SU-DHL-6 (cell line): ENCODE results near the gene NEAT1.

Source experiments
- H2AFZ ChIP-seq: fragments of 200-600 bp; sonication (generic); 2 replicates; pipeline ENCODE4 v1.6.1; 2014; ENCODE audit warnings: low read depth, mild to moderate bottlenecking, moderate library complexity, mixed read lengths, antibody characterized with exemption, low read length; ENCODE audit not compliant: severe bottlenecking
- H3F3A ChIP-seq: fragments of 200-600 bp; shearing (Covaris generic); 2 replicates; pipeline ENCODE4 v1.6.0; 2016; ENCODE audit warnings: antibody characterized with exemption, mild to moderate bottlenecking; ENCODE audit not compliant: insufficient read depth
- H3K27ac ChIP-seq: fragments of 200-600 bp; sonication (generic); 2 replicates; pipeline ENCODE4 v1.5.1; 2016; ENCODE audit warnings: low read depth, mild to moderate bottlenecking, low read length, moderate library complexity, mixed read lengths
- H3K27me3 ChIP-seq: fragments of 200-600 bp; sonication (generic), shearing (Covaris generic); 2 replicates; pipeline ENCODE4 v1.6.0; 2014; ENCODE audit warnings: mild to moderate bottlenecking, low read length
- H3K36me3 ChIP-seq: fragments of 200-600 bp; sonication (generic); 2 replicates; pipeline ENCODE4 v1.6.1; 2014; ENCODE audit warnings: mild to moderate bottlenecking, low read length, mixed read lengths
- H3K4me2 ChIP-seq: fragments of 300-600, 200-600 bp; shearing (Covaris generic), sonication (generic); 2 replicates; pipeline ENCODE4 v1.6.0; 2014; ENCODE audit warnings: low read length, low read depth, mild to moderate bottlenecking; ENCODE audit not compliant: poor library complexity, severe bottlenecking
- H3K4me3 ChIP-seq: fragments of 200-600 bp; sonication (generic); 2 replicates; pipeline ENCODE4 v1.5.1; 2014; ENCODE audit warnings: antibody characterized with exemption, low read length, mild to moderate bottlenecking, mixed read lengths; ENCODE audit not compliant: insufficient read depth, poor library complexity, severe bottlenecking
- H3K79me2 ChIP-seq: fragments of 200-600 bp; sonication (generic); 2 replicates; pipeline ENCODE4 v1.6.1; 2014; ENCODE audit warnings: mild to moderate bottlenecking, low read length, moderate library complexity; ENCODE audit not compliant: insufficient read depth
- H3K9ac ChIP-seq: fragments of 200-600 bp; sonication (generic); 2 replicates; pipeline ENCODE4 v1.7.0; 2014; ENCODE audit warnings: mild to moderate bottlenecking, low read length
- H3K9me2 ChIP-seq: fragments of 200-600 bp; sonication (generic); replicated peaks from 2 replicates; pipeline ENCODE4 v1.6.1; 2014; ENCODE audit warnings: low read length; ENCODE audit not compliant: insufficient read depth
- H3K9me3 ChIP-seq: fragments of 200-600 bp; sonication (generic); 2 replicates; pipeline ENCODE4 v1.6.1; 2014; ENCODE audit warnings: low read length, mixed read lengths; ENCODE audit not compliant: insufficient read depth
- H4K20me1 ChIP-seq: fragments of 200-600 bp; sonication (generic); 2 replicates; pipeline ENCODE4 v1.6.1; 2014; ENCODE audit warnings: low read depth, mild to moderate bottlenecking, antibody characterized with exemption, low read length, moderate library complexity, mixed read lengths
- EZH2phosphoT487 ChIP-seq: fragments of 200-600 bp; sonication (generic), shearing (Covaris generic); conservative IDR thresholded peaks from 2 replicates; pipeline ENCODE4 v1.6.1; 2018; ENCODE audit warnings: mild to moderate bottlenecking, antibody characterized with exemption, low read length, moderate library complexity, mixed read lengths
- TF ChIP-seq, protein P1 (sequence below): fragments of 200-600 bp; sonication (generic); IDR thresholded peaks from one replicate; pipeline ENCODE4 v1.5.1; 2017; ENCODE audit warnings: antibody characterized with exemption, mild to moderate bottlenecking, low read length, moderate library complexity; ENCODE audit not compliant: insufficient read depth, poor library complexity, severe bottlenecking

NEAT1 gene

GRCh38 chr11:65439331-65440181 is 17.0 kb downstream of the NEAT1 start:
- Histone ChIP-seq H3K27me3 (no peaks in the 10 kb centered on the region), H3K27ac (peak overlapping the region; percentile 98), H3K9me2 (no peaks in the 10 kb centered on the region), H2AFZ (no peak overlapping the region), H3K4me2 (peak overlapping the region; percentile 83), H3K9me3 (no peaks in the 10 kb centered on the region), H3K9ac (peak overlapping the region; percentile 53), H4K20me1 (no peaks in the 10 kb centered on the region), H3F3A (peaks cover 97% of the 10 kb centered on the region), H3K4me3 (peak overlapping the region; percentile 4), H3K36me3 (peaks cover 10% of the 10 kb centered on the region), H3K79me2 (peaks cover 11% of the 10 kb centered on the region)
- TF ChIP-seq EZH2phosphoT487 = no peak
- TF ChIP-seq, protein P1, sequence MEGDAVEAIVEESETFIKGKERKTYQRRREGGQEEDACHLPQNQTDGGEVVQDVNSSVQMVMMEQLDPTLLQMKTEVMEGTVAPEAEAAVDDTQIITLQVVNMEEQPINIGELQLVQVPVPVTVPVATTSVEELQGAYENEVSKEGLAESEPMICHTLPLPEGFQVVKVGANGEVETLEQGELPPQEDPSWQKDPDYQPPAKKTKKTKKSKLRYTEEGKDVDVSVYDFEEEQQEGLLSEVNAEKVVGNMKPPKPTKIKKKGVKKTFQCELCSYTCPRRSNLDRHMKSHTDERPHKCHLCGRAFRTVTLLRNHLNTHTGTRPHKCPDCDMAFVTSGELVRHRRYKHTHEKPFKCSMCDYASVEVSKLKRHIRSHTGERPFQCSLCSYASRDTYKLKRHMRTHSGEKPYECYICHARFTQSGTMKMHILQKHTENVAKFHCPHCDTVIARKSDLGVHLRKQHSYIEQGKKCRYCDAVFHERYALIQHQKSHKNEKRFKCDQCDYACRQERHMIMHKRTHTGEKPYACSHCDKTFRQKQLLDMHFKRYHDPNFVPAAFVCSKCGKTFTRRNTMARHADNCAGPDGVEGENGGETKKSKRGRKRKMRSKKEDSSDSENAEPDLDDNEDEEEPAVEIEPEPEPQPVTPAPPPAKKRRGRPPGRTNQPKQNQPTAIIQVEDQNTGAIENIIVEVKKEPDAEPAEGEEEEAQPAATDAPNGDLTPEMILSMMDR = no peak

- H3K27ac ChIP-seq = peak overlapping the region; percentile 98
- H3K9ac ChIP-seq = peak overlapping the region; percentile 53
- no peaks in the 10 kb centered on the region for H3K27me3 ChIP-seq
- H3K79me2 ChIP-seq = peaks cover 6% of the 10 kb centered on the region; the same call in 1 of the 2 replicates
- H3K9me3 ChIP-seq = no peaks in the 10 kb centered on the region
- H3F3A ChIP-seq = peaks cover 91% of the 10 kb centered on the region
- H2AFZ ChIP-seq = no peak overlapping the region
- peak overlapping the region; percentile 30 for H3K4me3 ChIP-seq
- H4K20me1 ChIP-seq = no peaks in the 10 kb centered on the region
- TF ChIP-seq, protein P1 = no peak
- TF ChIP-seq EZH2phosphoT487 = no peak
- peak overlapping the region; percentile 83 for H3K4me2 ChIP-seq
- H3K36me3 ChIP-seq = peaks cover 10% of the 10 kb centered on the region
- no peaks in the 10 kb centered on the region for H3K9me2 ChIP-seq
Measured at GRCh38 chr11:65440831-65441499, 18.4 kb downstream of the NEAT1 start.

DNA sequence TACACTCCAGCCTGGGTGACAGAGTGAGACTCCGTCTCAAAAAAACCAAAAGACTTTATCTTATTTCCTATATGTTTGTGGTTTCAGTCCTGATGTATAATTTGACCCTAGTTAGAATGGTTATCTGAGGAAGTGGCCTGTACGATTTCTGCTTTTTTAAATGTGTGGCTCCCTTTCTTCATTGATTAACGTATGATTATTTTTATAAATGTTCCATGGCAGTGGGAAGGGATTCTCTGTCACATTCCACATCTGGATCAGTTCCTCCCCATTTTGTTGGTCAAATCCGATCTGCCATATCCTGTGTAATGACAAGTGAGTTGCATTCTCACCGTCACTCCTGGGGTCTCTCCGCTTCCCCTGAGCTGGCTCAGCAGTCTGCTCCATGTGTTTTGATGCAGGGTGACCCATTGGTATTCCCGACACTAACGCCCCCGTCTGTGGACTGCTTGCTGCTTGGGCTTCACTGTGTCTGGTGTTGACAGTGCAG is 20.3 kb downstream of the NEAT1 start:
- Histone ChIP-seq H3K27me3 (no peaks in the 10 kb centered on the region), H3K9me2 (no peaks in the 10 kb centered on the region), H4K20me1 (no peaks in the 10 kb centered on the region), H3K4me3 (peak overlapping the region; percentile 18), H3K36me3 (peaks cover 6% of the 10 kb centered on the region), H3F3A (peaks cover 76% of the 10 kb centered on the region), H3K79me2 (peaks cover 6% of the 10 kb centered on the region; the same call in 1 of the 2 replicates), H3K9me3 (no peaks in the 10 kb centered on the region), H2AFZ (no peak overlapping the region), H3K9ac (peak overlapping the region; percentile 53), H3K27ac (peak overlapping the region; percentile 98), H3K4me2 (peak overlapping the region; percentile 83)
- no peak for TF ChIP-seq EZH2phosphoT487
- TF ChIP-seq, protein P1 = no peak
